GM18907 (cell line): ENCODE results near the gene NOS1AP.

ENCODE experiments used
- ATAC-seq: cut with Tn5 transposase; IDR thresholded peaks from one replicate; pipeline ENCODE4 v1.9.1; 2021; ENCODE audit warnings: mild to moderate bottlenecking, moderate library complexity; ENCODE audit not compliant: unreplicated experiment

Gene NOS1AP

GRCh38 chr1:162136760-162137159 lies 67.3 kb downstream of the NOS1AP start:
- no peak for ATAC-seq

- ATAC-seq: no peak
These were observed 67.9 kb downstream of the NOS1AP start for GRCh38 chr1:162137179-162137960.

GRCh38 chr1:162138112-162138511 lies 68.6 kb downstream of the NOS1AP start:
- ATAC-seq: no peak

- ATAC-seq: no peak
These were observed 69.2 kb downstream of the NOS1AP start for GRCh38 chr1:162138599-162139181.

- ATAC-seq: no peak
These were observed 69.7 kb downstream of the NOS1AP start for GRCh38 chr1:162139211-162139610.

GRCh38 chr1:162141281-162142054 lies 72.0 kb downstream of the NOS1AP start:
- ATAC-seq: no peak

GRCh38 chr1:162142968-162143367 lies 73.5 kb downstream of the NOS1AP start:
- ATAC-seq: no peak

GRCh38 chr1:162144268-162144667 lies 74.8 kb downstream of the NOS1AP start:
- no peak for ATAC-seq

GRCh38 chr1:162144853-162145252 lies 75.4 kb downstream of the NOS1AP start:
- ATAC-seq: no peak

GRCh38 chr1:162145280-162145965 lies 75.9 kb downstream of the NOS1AP start:
- no peak for ATAC-seq

- ATAC-seq: no peak
These were observed 76.6 kb downstream of the NOS1AP start for GRCh38 chr1:162145966-162146696.

- no peak for ATAC-seq
These were observed 78.3 kb downstream of the NOS1AP start for GRCh38 chr1:162147760-162148159.

GRCh38 chr1:162150112-162150511 lies 80.6 kb downstream of the NOS1AP start:
- ATAC-seq: no peak

- ATAC-seq: peak; percentile 93
These were observed 82.7 kb downstream of the NOS1AP start for GRCh38 chr1:162151900-162152829.

- ATAC-seq: no peak
These were observed 83.9 kb downstream of the NOS1AP start for GRCh38 chr1:162153374-162153773.

GRCh38 chr1:162157469-162157868 lies 88.0 kb downstream of the NOS1AP start:
- ATAC-seq: no peak

GRCh38 chr1:162158624-162159271 lies 89.3 kb downstream of the NOS1AP start:
- ATAC-seq: no peak

- no peak for ATAC-seq
These were observed 90.0 kb downstream of the NOS1AP start for GRCh38 chr1:162159515-162159914.
